ENCODE measurements around the gene ESPN. TPM values are rescaled to one million over a fixed set of nuclear protein-coding genes. Genes with fewer than 3 reads are reported as not detected.

Gene ESPN
- total and polyA plus RNA-seq, 7 donors: 0.55 to 202 (median 86.5) TPM; not detected in 2

DNA sequence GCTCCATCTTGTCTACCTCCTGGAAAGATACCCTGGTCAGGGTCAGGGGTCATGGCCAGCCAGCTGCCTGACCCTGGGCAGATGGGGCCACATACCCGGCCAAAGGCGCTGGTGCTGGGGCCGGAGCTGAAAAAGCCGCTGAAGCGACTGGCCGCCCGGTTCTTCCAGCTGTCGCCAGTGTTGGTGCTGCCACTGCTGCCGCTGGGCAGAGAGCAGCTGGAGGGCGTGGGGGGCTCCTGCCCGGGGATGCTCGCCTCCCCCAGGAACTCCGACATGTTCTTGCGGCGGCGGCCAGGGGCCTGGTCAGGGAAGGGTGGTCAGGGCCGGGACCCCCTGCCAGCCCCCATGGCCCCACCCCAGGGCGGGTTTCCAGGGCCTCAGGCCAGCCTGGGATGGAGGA, 48.6 kb downstream of the ESPN start:
- 66 to 88% methylated on average over 18 of the region's 18 CpGs for WGBS, 2 donors

GRCh38 chr1:6473974-6474814, 49.6 kb downstream of the ESPN start:
- no peak overlapping the region for H3K4me3 ChIP-seq
- DNase-seq: no peak
- intact Hi-C loops (cut with DNase I): no loop called here
- H3K36me3 ChIP-seq: peaks cover 0 to 19% (median 0%) of the 10 kb centered on the region in 4 donors
- no peaks in the 10 kb centered on the region for H3K9me3 ChIP-seq
- 23 to 65% methylated on average over 33 of the region's 33 CpGs for WGBS, 2 donors
- H3K4me1 ChIP-seq: peaks cover 0 to 5% (median 0%) of the 10 kb centered on the region in 4 donors
- no peaks in the 10 kb centered on the region for H3K27me3 ChIP-seq
- H3K27ac ChIP-seq: no peak overlapping the region
- TF ChIP-seq, protein P1, sequence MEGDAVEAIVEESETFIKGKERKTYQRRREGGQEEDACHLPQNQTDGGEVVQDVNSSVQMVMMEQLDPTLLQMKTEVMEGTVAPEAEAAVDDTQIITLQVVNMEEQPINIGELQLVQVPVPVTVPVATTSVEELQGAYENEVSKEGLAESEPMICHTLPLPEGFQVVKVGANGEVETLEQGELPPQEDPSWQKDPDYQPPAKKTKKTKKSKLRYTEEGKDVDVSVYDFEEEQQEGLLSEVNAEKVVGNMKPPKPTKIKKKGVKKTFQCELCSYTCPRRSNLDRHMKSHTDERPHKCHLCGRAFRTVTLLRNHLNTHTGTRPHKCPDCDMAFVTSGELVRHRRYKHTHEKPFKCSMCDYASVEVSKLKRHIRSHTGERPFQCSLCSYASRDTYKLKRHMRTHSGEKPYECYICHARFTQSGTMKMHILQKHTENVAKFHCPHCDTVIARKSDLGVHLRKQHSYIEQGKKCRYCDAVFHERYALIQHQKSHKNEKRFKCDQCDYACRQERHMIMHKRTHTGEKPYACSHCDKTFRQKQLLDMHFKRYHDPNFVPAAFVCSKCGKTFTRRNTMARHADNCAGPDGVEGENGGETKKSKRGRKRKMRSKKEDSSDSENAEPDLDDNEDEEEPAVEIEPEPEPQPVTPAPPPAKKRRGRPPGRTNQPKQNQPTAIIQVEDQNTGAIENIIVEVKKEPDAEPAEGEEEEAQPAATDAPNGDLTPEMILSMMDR (IDR thresholded peaks at IDR 0.05): no peak
- TF ChIP-seq EP300 (IDR thresholded peaks at IDR 0.05) (no peak), POLR2AphosphoS5 (IDR thresholded peaks at IDR 0.05) (no peak), POLR2A (IDR thresholded peaks at IDR 0.05) (no peak)

More for the DNA sequence above, 48.6 kb downstream of the ESPN start:
- Histone ChIP-seq H3K27me3 (no peaks in the 10 kb centered on the region), H3K36me3 (peaks cover 0 to 25% (median 0%) of the 10 kb centered on the region in 4 donors), H3K4me3 (no peak overlapping the region), H3K9me3 (no peaks in the 10 kb centered on the region), H3K4me1 (peaks cover 0 to 5% (median 0%) of the 10 kb centered on the region in 4 donors), H3K27ac (no peak overlapping the region)
- DNase-seq: no peak
- TF ChIP-seq POLR2A (IDR thresholded peaks at IDR 0.05) (no peak), EP300 (IDR thresholded peaks at IDR 0.05) (no peak), POLR2AphosphoS5 (IDR thresholded peaks at IDR 0.05) (no peak)
- TF ChIP-seq, protein P1 (IDR thresholded peaks at IDR 0.05): no peak
- intact Hi-C loops (cut with DNase I): no loop called here

GRCh38 chr1:6474815-6475282, 50.3 kb downstream of the ESPN start:
- no peaks in the 10 kb centered on the region for H3K9me3 ChIP-seq
- no peaks in the 10 kb centered on the region for H3K27me3 ChIP-seq
- H3K36me3 ChIP-seq: peaks cover 0 to 14% (median 0%) of the 10 kb centered on the region in 4 donors
- DNase-seq: no peak
- WGBS, 2 donors: 40 to 69% methylated on average over 13 of the region's 13 CpGs
- no peak overlapping the region for H3K27ac ChIP-seq
- peaks cover 0 to 5% (median 0%) of the 10 kb centered on the region in 4 donors for H3K4me1 ChIP-seq
- TF ChIP-seq POLR2A (IDR thresholded peaks at IDR 0.05) (no peak), POLR2AphosphoS5 (IDR thresholded peaks at IDR 0.05) (no peak), EP300 (IDR thresholded peaks at IDR 0.05) (no peak)
- TF ChIP-seq, protein P1 (IDR thresholded peaks at IDR 0.05): no peak
- no peak overlapping the region for H3K4me3 ChIP-seq
- intact Hi-C loops (cut with DNase I): no loop called here

- Histone ChIP-seq H3K4me3 (no peak overlapping the region), H3K36me3 (peaks cover 0 to 6% (median 0%) of the 10 kb centered on the region in 4 donors), H3K9me3 (no peaks in the 10 kb centered on the region), H3K27ac (no peak overlapping the region), H3K4me1 (peaks cover 0 to 5% (median 0%) of the 10 kb centered on the region in 4 donors), H3K27me3 (no peaks in the 10 kb centered on the region)
- WGBS, 2 donors: 12 to 29% methylated on average over 33 of the region's 33 CpGs
- no peak for DNase-seq
- TF ChIP-seq, protein P1 (IDR thresholded peaks at IDR 0.05): peak; percentile 51 to 88 (median 81)
- TF ChIP-seq POLR2AphosphoS5 (IDR thresholded peaks at IDR 0.05): no peak
- intact Hi-C loops (cut with DNase I): no loop called here
Measured at GRCh38 chr1:6475381-6476133, 51.0 kb downstream of the ESPN start.

All from sigmoid colon (tissue), 7 donors.